SK-N-SH (cell line): Measurements from ENCODE around the gene PDE9A. TPM values are rescaled to one million over a fixed set of nuclear protein-coding genes. Genes with fewer than 3 reads are reported as not detected.
"Not testable (repeated sequence)": the region's sequence is repeated elsewhere in the genome, so short reads cannot be mapped to it uniquely, and the experiment has no call there.

ENCODE experiments used
- CTCF ChIA-PET: fragments of 300-600, 350-600 bp; formaldehyde crosslinking; extraction: SDS; loops from one replicate; lab custom pipeline; 2021; lab: Yijun Ruan, JAX
- POLR2A ChIA-PET: fragments of 350-600 bp; sonication (Branson Sonifier 250); formaldehyde crosslinking; extraction: SDS; loops from one replicate; lab custom pipeline; 2020; ENCODE audit warnings: antibody characterized with exemption, inconsistent platforms; lab: Yijun Ruan, JAX
- DNase-seq: peaks from one replicate; pipeline ENCODE4 v3.0.0; 2012
- H2AFZ ChIP-seq: fragments of 200-600 bp; sonication (generic); 2 replicates; pipeline ENCODE4 v1.8.1; 2016; ENCODE audit warnings: antibody characterized with exemption, mild to moderate bottlenecking, low read depth
- H3F3A ChIP-seq: fragments of 200-600 bp; sonication (generic); replicated peaks from 2 replicates; pipeline ENCODE3; 2016; ENCODE audit warnings: antibody characterized with exemption, mild to moderate bottlenecking; ENCODE audit not compliant: insufficient read depth
- H3K27ac ChIP-seq, 2 experiments: fragments of 200-500 bp in 1 of 2; fragments of 200-600 bp in 1 of 2; sonication (Bioruptor generic) in 1 of 2; sonication (generic), shearing (Covaris generic) in 1 of 2; 2 replicates each; pipeline versions ENCODE4 v1.5.1 to v1.6.1; 2014 to 2016; ENCODE audit warnings: low read depth in 2 of 2, inconsistent platforms in 1 of 2, low read length in 1 of 2, mild to moderate bottlenecking in 1 of 2, mixed read lengths in 1 of 2
- H3K27me3 ChIP-seq: fragments of 200-600 bp; sonication (generic), shearing (Covaris generic); 2 replicates; pipeline ENCODE4 v1.6.1; 2016; ENCODE audit warnings: mixed run types; ENCODE audit not compliant: insufficient read depth
- H3K36me3 ChIP-seq, 2 experiments: fragments of 200-500 bp in 1 of 2; fragments of 200-600 bp in 1 of 2; sonication (Bioruptor generic) in 1 of 2; sonication (generic) in 1 of 2; replicated peaks in 1 of 2; 2 replicates each; pipeline versions ENCODE3 to v1.5.1; 2014 to 2016; ENCODE audit warnings: low read length in 1 of 2, mild to moderate bottlenecking in 1 of 2; ENCODE audit not compliant: insufficient read depth in 2 of 2, control insufficient read depth in 1 of 2
- H3K4me1 ChIP-seq, 2 experiments: fragments of 200-500 bp in 1 of 2; fragments of 200-600 bp in 1 of 2; sonication (Bioruptor generic) in 1 of 2; sonication (generic), shearing (Covaris generic) in 1 of 2; 2 replicates each; pipeline versions ENCODE4 v1.5.1 to v1.6.1; 2014 to 2016; ENCODE audit warnings: low read depth in 1 of 2, low read length in 1 of 2, mixed run types in 1 of 2; ENCODE audit not compliant: insufficient read depth in 2 of 2, control insufficient read depth in 1 of 2
- H3K4me2 ChIP-seq: fragments of 200-600 bp; sonication (generic), shearing (Covaris generic); 2 replicates; pipeline ENCODE4 v1.6.1; 2017; ENCODE audit warnings: mixed run types
- H3K4me3 ChIP-seq, 2 experiments: fragments of 200-500 bp in 1 of 2; fragments of 200-600 bp in 1 of 2; sonication (Bioruptor generic) in 1 of 2; sonication (generic), shearing (Covaris generic) in 1 of 2; 2 replicates each; pipeline versions ENCODE4 v1.5.1 to v1.8.1; 2014 to 2016; ENCODE audit warnings: low read depth in 2 of 2, inconsistent platforms in 1 of 2, low read length in 1 of 2, mild to moderate bottlenecking in 1 of 2, mixed read lengths in 1 of 2, moderate library complexity in 1 of 2
- H3K79me2 ChIP-seq: fragments of 200-600 bp; sonication (generic); 2 replicates; pipeline ENCODE4 v1.8.1; 2017; ENCODE audit warnings: mild to moderate bottlenecking; ENCODE audit not compliant: insufficient read depth
- H3K9ac ChIP-seq: fragments of 200-600 bp; sonication (generic); 2 replicates; pipeline ENCODE4 v1.6.1; 2017; ENCODE audit warnings: mixed run types
- H3K9me2 ChIP-seq: fragments of 200-600 bp; sonication (generic); 2 replicates; pipeline ENCODE4 v1.6.1; 2017; ENCODE audit warnings: mixed run types
- H3K9me3 ChIP-seq: fragments of 200-600 bp; sonication (generic); 2 replicates; pipeline ENCODE4 v1.6.1; 2017; ENCODE audit warnings: mixed run types, mild to moderate bottlenecking, moderate library complexity
- H4K20me1 ChIP-seq: fragments of 200-600 bp; sonication (generic); 2 replicates; pipeline ENCODE4 v1.6.1; 2017; ENCODE audit warnings: mild to moderate bottlenecking, mixed run types; ENCODE audit not compliant: insufficient read depth
- CHD2 ChIP-seq: fragments of 150-350 bp; IDR thresholded peaks from 2 replicates; pipeline ENCODE4 v1.6.1; 2018; ENCODE audit warnings: low read length; ENCODE audit not compliant: partially characterized antibody
- ELF1 ChIP-seq: IDR thresholded peaks from 2 replicates; pipeline ENCODE4 v1.4.0; 2012
- EZH2phosphoT487 ChIP-seq: fragments of 200-600 bp; sonication (generic); IDR thresholded peaks from 2 replicates; pipeline ENCODE4 v1.6.1; 2017; ENCODE audit warnings: low read depth, mixed run types, mild to moderate bottlenecking, antibody characterized with exemption, moderate library complexity, borderline replicate concordance
- FOSL2 ChIP-seq: IDR thresholded peaks from 2 replicates; pipeline ENCODE4 v1.4.0; 2012; ENCODE audit warnings: low read depth, mild to moderate bottlenecking, moderate library complexity, borderline replicate concordance
- FOXM1 ChIP-seq: IDR thresholded peaks from 2 replicates; pipeline ENCODE4 v1.4.0; 2012; ENCODE audit warnings: low read depth, mild to moderate bottlenecking
- GABPA ChIP-seq: IDR thresholded peaks from 2 replicates; pipeline ENCODE4 v1.4.0; 2012; ENCODE audit warnings: low read depth, mild to moderate bottlenecking
- JUND ChIP-seq: IDR thresholded peaks from 2 replicates; pipeline ENCODE4 v1.4.0; 2012
- MAX ChIP-seq: IDR thresholded peaks from 2 replicates; pipeline ENCODE4 v1.4.0; 2012; ENCODE audit warnings: low read depth
- MEF2A ChIP-seq: IDR thresholded peaks from 2 replicates; pipeline ENCODE4 v1.4.0; 2012; ENCODE audit warnings: low read depth, borderline replicate concordance
- NFIC ChIP-seq: IDR thresholded peaks from 2 replicates; pipeline ENCODE4 v1.4.0; 2012; ENCODE audit warnings: borderline replicate concordance
- NRF1 ChIP-seq: IDR thresholded peaks from 2 replicates; pipeline ENCODE4 v1.6.1; 2012; ENCODE audit warnings: low read depth, mild to moderate bottlenecking, low read length
- PBX3 ChIP-seq: IDR thresholded peaks from 2 replicates; pipeline ENCODE4; 2012
- RAD21 ChIP-seq: IDR thresholded peaks from 2 replicates; pipeline ENCODE4 v1.6.1; 2012; ENCODE audit warnings: mild to moderate bottlenecking, low read length
- RCOR1 ChIP-seq: fragments of 150-350 bp; IDR thresholded peaks from 2 replicates; pipeline ENCODE4 v1.6.1; 2017; ENCODE audit warnings: antibody characterized with exemption, low read length
- REST ChIP-seq: IDR thresholded peaks from 2 replicates; pipeline ENCODE4 v1.6.1; 2012; ENCODE audit warnings: mild to moderate bottlenecking, low read depth, low read length, moderate library complexity
- RFX5 ChIP-seq: IDR thresholded peaks from 2 replicates; pipeline ENCODE4 v1.6.1; 2012; ENCODE audit warnings: mild to moderate bottlenecking, improper control_type of control experiment, low read length
- SIN3A ChIP-seq: IDR thresholded peaks from 2 replicates; pipeline ENCODE4 v1.6.1; 2012; ENCODE audit warnings: low read depth, mild to moderate bottlenecking, low read length, moderate library complexity, borderline replicate concordance
- TAF1 ChIP-seq: IDR thresholded peaks from 2 replicates; pipeline ENCODE4 v1.6.1; 2012; ENCODE audit warnings: low read depth, mild to moderate bottlenecking, low read length, moderate library complexity, borderline replicate concordance
- TCF12 ChIP-seq: IDR thresholded peaks from 2 replicates; pipeline ENCODE4 v1.4.0; 2012
- TEAD4 ChIP-seq: IDR thresholded peaks from 2 replicates; pipeline ENCODE4 v1.4.0; 2012; ENCODE audit warnings: mild to moderate bottlenecking, borderline replicate concordance; ENCODE audit not compliant: insufficient read depth
- YY1 ChIP-seq: IDR thresholded peaks from 2 replicates; pipeline ENCODE4 v1.4.0; 2012; ENCODE audit warnings: low read depth, mild to moderate bottlenecking
- WGBS: methylation state at CpG from one replicate; pipeline ENCODE4 v1.1.6; 2017; ENCODE audit warnings: low lambda C conversion rate; 5-methylcytosine and 5-hydroxymethylcytosine counted together
- polyA plus RNA-seq, 3 experiments: library from polyadenylated mRNA; depleted of rRNA; stranded (reverse); fragments of >200 nt; gene quantifications; 2 replicates each; pipeline ENCODE4 v1.2.3, GENCODE V29; 2012

The PDE9A gene
- polyA plus RNA-seq, 1 of the 3 experiments (the other 2 are of a cell fraction): 0.28 TPM

- TF ChIP-seq PBX3 (no peak), FOXM1 (no peak)
These were observed 53.9 kb downstream of the PDE9A start (continued) for GRCh38 chr21:42707207-42707830.

- no peak overlapping the region for H3K4me2 ChIP-seq
- WGBS: 79% methylated on average over 6 of the region's 7 CpGs
- H2AFZ ChIP-seq: no peak overlapping the region
- no peak overlapping the region for H3K4me3 ChIP-seq
- ChIA-PET CTCF (interaction anchor here (1.2 kb wide), 1 partner anchor 9 kb away, joined by 4 read pairs; no protein-coding TSS in a partner anchor), POLR2A (no interaction called here)
- no peak overlapping the region for H3K9ac ChIP-seq
- no peaks in the 10 kb centered on the region for H3K79me2 ChIP-seq
- DNase-seq: no peak
- no peaks in the 10 kb centered on the region for H3K36me3 ChIP-seq
- H3K4me1 ChIP-seq: no peaks in the 10 kb centered on the region
- H3K9me3 ChIP-seq: no peaks in the 10 kb centered on the region
- H3K27ac ChIP-seq: no peak overlapping the region
- no peaks in the 10 kb centered on the region for H4K20me1 ChIP-seq
- H3F3A ChIP-seq: no peaks in the 10 kb centered on the region
- TF ChIP-seq NRF1: no peak
- TF ChIP-seq RCOR1: no peak
- TF ChIP-seq NFIC: no peak
- no peak for TF ChIP-seq RAD21
- TF ChIP-seq EZH2phosphoT487: no peak
- no peak for TF ChIP-seq MEF2A
- TF ChIP-seq CHD2: no peak
- no peak for TF ChIP-seq JUND
- TF ChIP-seq FOSL2: no peak
- TF ChIP-seq TAF1: no peak
- no peak for TF ChIP-seq REST
- TF ChIP-seq RFX5: no peak
- TF ChIP-seq GABPA: no peak
- no peak for TF ChIP-seq TEAD4
- TF ChIP-seq MAX: no peak
- TF ChIP-seq PBX3: no peak
- no peak for TF ChIP-seq ELF1
- no peak for TF ChIP-seq YY1
- no peak for TF ChIP-seq TCF12
- TF ChIP-seq SIN3A: no peak
- no peaks in the 10 kb centered on the region for H3K9me2 ChIP-seq
- no peaks in the 10 kb centered on the region for H3K27me3 ChIP-seq
These were observed 54.7 kb downstream of the PDE9A start for GRCh38 chr21:42708107-42708506.

- H3K4me2 ChIP-seq, H3K9ac ChIP-seq, H4K20me1 ChIP-seq, H3K36me3 ChIP-seq, H3K9me3 ChIP-seq, H3K27ac ChIP-seq, CTCF ChIA-PET, H3K9me2 ChIP-seq, H3K4me1 ChIP-seq, POLR2A ChIA-PET, DNase-seq, H3K27me3 ChIP-seq, H2AFZ ChIP-seq, H3K4me3 ChIP-seq, H3K79me2 ChIP-seq, H3F3A ChIP-seq: not testable (repeated sequence)
- 27% methylated on average over 1 of the region's 1 CpG for WGBS
These were observed 55.5 kb downstream of the PDE9A start for GRCh38 chr21:42708916-42709315.
